Hepatocyte (in vitro differentiated cells): Measurements from ENCODE around the gene FCER2.

ENCODE experiments used
- EZH2 ChIP-seq: fragments of 200-600 bp; sonication (generic); IDR thresholded peaks from 2 replicates; pipeline ENCODE4 v1.6.1; 2016; ENCODE audit warnings: antibody characterized with exemption, mild to moderate bottlenecking, borderline replicate concordance
- EZH2phosphoT487 ChIP-seq: fragments of 200-600 bp; sonication (generic); IDR thresholded peaks from one replicate; pipeline ENCODE4 v1.6.1; 2018; ENCODE audit warnings: antibody characterized with exemption, mild to moderate bottlenecking, low read depth, moderate library complexity; ENCODE audit not compliant: unreplicated experiment, severe bottlenecking
- TF ChIP-seq, protein P1 (sequence below): fragments of 200-600 bp; sonication (generic); IDR thresholded peaks from 2 replicates; pipeline ENCODE4 v1.5.1; 2016; ENCODE audit warnings: antibody characterized with exemption, mild to moderate bottlenecking; ENCODE audit not compliant: poor library complexity

DNA sequence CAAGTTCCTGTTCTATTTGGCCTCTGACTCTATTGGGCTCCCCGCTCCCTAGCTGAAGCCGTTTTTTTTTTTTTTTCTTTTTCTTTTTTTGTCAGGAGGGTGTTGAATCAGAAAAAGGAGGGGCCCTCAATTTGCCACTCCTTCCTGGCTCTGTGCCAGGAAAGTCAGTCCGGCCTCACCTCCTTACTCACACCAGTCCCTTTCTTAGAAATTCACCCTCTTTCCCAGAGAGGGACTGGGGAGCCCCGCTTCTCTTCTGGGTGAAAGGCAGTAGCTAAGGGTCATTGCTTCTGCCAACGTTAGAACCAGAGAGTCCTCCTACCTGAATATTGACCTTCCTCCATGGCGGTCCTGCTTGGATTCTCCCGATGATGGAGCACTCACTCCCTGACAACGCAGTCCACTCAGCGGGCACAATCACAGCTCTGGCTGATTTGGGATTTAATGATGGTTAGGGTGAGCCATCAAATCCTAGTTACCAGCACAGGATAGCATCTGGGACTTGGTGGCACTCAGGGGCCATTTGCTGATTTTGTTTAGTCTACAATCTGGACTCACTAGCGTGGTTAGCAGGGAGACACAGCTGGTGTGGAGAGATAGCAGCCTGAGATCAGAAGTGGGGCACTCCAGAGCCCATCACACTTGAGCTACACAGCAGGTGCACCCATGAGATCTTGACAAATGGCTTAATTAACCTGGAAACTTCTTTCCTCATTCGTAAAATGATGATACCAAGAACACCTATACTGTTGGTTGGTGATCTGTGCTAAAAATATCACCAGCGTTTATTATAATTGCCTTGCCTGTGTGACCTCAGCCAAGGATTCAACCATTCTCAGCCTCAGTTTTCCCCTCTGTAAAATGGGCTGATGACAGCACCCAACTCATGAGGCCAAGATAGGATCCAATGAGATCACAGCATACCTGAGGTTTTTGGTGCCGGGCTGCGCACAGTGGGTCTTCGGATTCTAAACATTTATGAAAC, 2.2 kb downstream of the FCER2 start:
- TF ChIP-seq EZH2: no peak
- TF ChIP-seq, protein P1, sequence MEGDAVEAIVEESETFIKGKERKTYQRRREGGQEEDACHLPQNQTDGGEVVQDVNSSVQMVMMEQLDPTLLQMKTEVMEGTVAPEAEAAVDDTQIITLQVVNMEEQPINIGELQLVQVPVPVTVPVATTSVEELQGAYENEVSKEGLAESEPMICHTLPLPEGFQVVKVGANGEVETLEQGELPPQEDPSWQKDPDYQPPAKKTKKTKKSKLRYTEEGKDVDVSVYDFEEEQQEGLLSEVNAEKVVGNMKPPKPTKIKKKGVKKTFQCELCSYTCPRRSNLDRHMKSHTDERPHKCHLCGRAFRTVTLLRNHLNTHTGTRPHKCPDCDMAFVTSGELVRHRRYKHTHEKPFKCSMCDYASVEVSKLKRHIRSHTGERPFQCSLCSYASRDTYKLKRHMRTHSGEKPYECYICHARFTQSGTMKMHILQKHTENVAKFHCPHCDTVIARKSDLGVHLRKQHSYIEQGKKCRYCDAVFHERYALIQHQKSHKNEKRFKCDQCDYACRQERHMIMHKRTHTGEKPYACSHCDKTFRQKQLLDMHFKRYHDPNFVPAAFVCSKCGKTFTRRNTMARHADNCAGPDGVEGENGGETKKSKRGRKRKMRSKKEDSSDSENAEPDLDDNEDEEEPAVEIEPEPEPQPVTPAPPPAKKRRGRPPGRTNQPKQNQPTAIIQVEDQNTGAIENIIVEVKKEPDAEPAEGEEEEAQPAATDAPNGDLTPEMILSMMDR: no peak
- no peak for TF ChIP-seq EZH2phosphoT487
